HepG2 (cell line): ENCODE data around the gene CCDC86. TPM values are rescaled to one million over a fixed set of nuclear protein-coding genes. Genes with fewer than 3 reads are reported as not detected.

Experiments
- ELF4 ChIP-seq: sonication (generic); formaldehyde crosslinking; IDR thresholded peaks from 2 replicates; pipeline ENCODE4 v1.5.0; 2020; ENCODE audit warnings: missing genetic modification reagents, mild to moderate bottlenecking, moderate library complexity, borderline replicate concordance
- FOXP1 ChIP-seq, 2 experiments: fragments of 450-650 bp in 1 of 2; IDR thresholded peaks; 2 replicates each; pipeline ENCODE4 v1.6.1; 2017 to 2018; ENCODE audit warnings: antibody characterized with exemption in 1 of 2
- GMEB2 ChIP-seq: IDR thresholded peaks from 2 replicates; pipeline ENCODE4 v1.6.1; 2016; ENCODE audit warnings: missing biosample characterization, missing genetic modification reagents, low read depth
- HMGXB3 ChIP-seq: sonication (generic); formaldehyde crosslinking; IDR thresholded peaks from 2 replicates; pipeline ENCODE4 v1.4.0; 2020; ENCODE audit warnings: missing genetic modification reagents, borderline replicate concordance
- HOXA9 ChIP-seq: sonication (generic); formaldehyde crosslinking; IDR thresholded peaks from 2 replicates; pipeline ENCODE4 v1.8.1; 2022; ENCODE audit warnings: missing genetic modification reagents, mild to moderate bottlenecking, moderate library complexity, borderline replicate concordance
- JDP2 ChIP-seq: sonication (generic); formaldehyde crosslinking; IDR thresholded peaks from 2 replicates; pipeline ENCODE4 v1.8.1; 2022; ENCODE audit warnings: missing genetic modification reagents, borderline replicate concordance
- MTA3 ChIP-seq: sonication (generic); formaldehyde crosslinking; IDR thresholded peaks from 2 replicates; pipeline ENCODE4 v1.4.0; 2020; ENCODE audit warnings: missing genetic modification reagents
- NFKBIZ ChIP-seq: IDR thresholded peaks from 2 replicates; pipeline ENCODE4 v1.6.1; 2018; ENCODE audit warnings: missing genetic modification reagents, missing compliant biosample characterization
- NR2F6 ChIP-seq, 2 experiments: IDR thresholded peaks; 2 replicates each; pipeline ENCODE4 v1.6.1; 2016; ENCODE audit warnings: antibody characterized with exemption in 1 of 2, mild to moderate bottlenecking in 1 of 2
- RBM39 ChIP-seq: fragments of 200-400 bp; formaldehyde crosslinking; IDR thresholded peaks from one replicate; pipeline ENCODE4 v1.6.1; 2018; ENCODE audit warnings: antibody characterized with exemption, mild to moderate bottlenecking, low read depth, low read length; ENCODE audit not compliant: poor library complexity, severe bottlenecking
- SATB2 ChIP-seq: sonication (generic); formaldehyde crosslinking; IDR thresholded peaks from 2 replicates; pipeline ENCODE4 v1.5.0; 2020; ENCODE audit warnings: missing genetic modification reagents
- SRSF9 ChIP-seq: fragments of 200-400 bp; formaldehyde crosslinking; IDR thresholded peaks from 2 replicates; pipeline ENCODE4 v1.6.1; 2018; ENCODE audit warnings: borderline replicate concordance, mild to moderate bottlenecking, low read depth, low read length; ENCODE audit not compliant: insufficient read depth, poor library complexity, severe bottlenecking
- ZBTB49 ChIP-seq: sonication (generic); formaldehyde crosslinking; IDR thresholded peaks from 2 replicates; pipeline ENCODE4 v1.4.0; 2020; ENCODE audit warnings: missing genetic modification reagents, borderline replicate concordance
- ZNF124 ChIP-seq: sonication (generic); formaldehyde crosslinking; IDR thresholded peaks from 2 replicates; pipeline ENCODE4 v1.4.0; 2020; ENCODE audit warnings: missing genetic modification reagents
- ZNF136 ChIP-seq: sonication (generic); formaldehyde crosslinking; IDR thresholded peaks from 2 replicates; pipeline ENCODE4 v1.8.1; 2022; ENCODE audit warnings: low read depth, mild to moderate bottlenecking, moderate library complexity, missing genetic modification reagents
- ZNF232 ChIP-seq: sonication (generic); formaldehyde crosslinking; IDR thresholded peaks from 2 replicates; pipeline ENCODE4 v1.4.0; 2020; ENCODE audit warnings: missing genetic modification reagents, borderline replicate concordance
- ZNF251 ChIP-seq: sonication (generic); formaldehyde crosslinking; IDR thresholded peaks from 2 replicates; pipeline ENCODE4 v1.9.0; 2021; ENCODE audit warnings: mild to moderate bottlenecking, missing genetic modification reagents
- ZNF296 ChIP-seq: sonication (generic); formaldehyde crosslinking; conservative IDR thresholded peaks from 2 replicates; pipeline ENCODE4 v1.5.0; 2020; ENCODE audit warnings: mild to moderate bottlenecking, missing genetic modification reagents
- ZNF3 ChIP-seq: IDR thresholded peaks from 2 replicates; pipeline ENCODE4 v1.7.0; 2017; ENCODE audit warnings: inconsistent platforms
- ZNF563 ChIP-seq: sonication (generic); formaldehyde crosslinking; IDR thresholded peaks from 2 replicates; pipeline ENCODE4 v1.8.0; 2022; ENCODE audit warnings: mild to moderate bottlenecking, moderate library complexity, missing genetic modification reagents
- ZNF616 ChIP-seq: sonication (generic); formaldehyde crosslinking; IDR thresholded peaks from 2 replicates; pipeline ENCODE4 v1.5.0; 2020; ENCODE audit warnings: low read depth, mild to moderate bottlenecking, missing genetic modification reagents
- ZNF792 ChIP-seq: IDR thresholded peaks from 2 replicates; pipeline ENCODE4 v1.6.1; 2016
- polyA plus RNA-seq, 8 experiments: library from polyadenylated mRNA; depleted of rRNA in 3 of 8; stranded (reverse) in 7 of 8; unstranded in 1 of 8; fragments of >200 nt; fragmentation: Illumina TruSeq in 4 of 8; extraction: Trizol in 4 of 8; gene quantifications; 2 replicates each; pipeline versions ENCODE4 v1.2.1 to v1.2.3, GENCODE V29; 2011 to 2016; ENCODE audit warnings: low read depth in 4 of 8, missing spikeins in 1 of 8, mixed read lengths in 1 of 8; ENCODE audit not compliant: insufficient read depth in 1 of 8
- total RNA-seq, 5 experiments: library from RNA; depleted of rRNA; stranded (reverse); fragments of >200 nt; fragmentation: Illumina TruSeq; extraction: Trizol; gene quantifications; 2 replicates each; pipeline ENCODE4 v1.2.3, GENCODE V29; 2016; ENCODE audit warnings: low read depth in 1 of 5

Gene CCDC86
- total and polyA plus RNA-seq, 2 of the 13 experiments (the other 11 are each of a cell fraction or from before 2014, with no cell fraction given) = 33.8 to 37.6 TPM

GRCh38 chr11:60880643-60881282, 38.9 kb downstream of the CCDC86 start (continued):
- TF ChIP-seq ZBTB49 (CRISPR knock-in tag) (no peak), HOXA9 (CRISPR knock-in tag) (0 out of 2 replicates have a peak, but pooled peaks have one; percentile 42), ZNF296 (CRISPR knock-in tag) (no peak), ZNF124 (CRISPR knock-in tag) (0 out of 2 replicates have a peak, but pooled peaks have one; percentile 55), ZNF136 (CRISPR knock-in tag) (no peak), NR2F6 (IDR thresholded peaks at IDR 0.05) (peak; percentile 98), NR2F6 (CRISPR knock-in tag; IDR thresholded peaks at IDR 0.05) (peak; percentile 98), ELF4 (CRISPR knock-in tag) (0 out of 2 replicates have a peak, but pooled peaks have one; percentile 44), ZNF563 (CRISPR knock-in tag) (peak; percentile 58; the same call in 1 of the 2 replicates), GMEB2 (CRISPR knock-in tag) (no peak), SATB2 (no peak), ZNF792 (CRISPR knock-in tag) (peak; percentile 99), JDP2 (CRISPR knock-in tag) (no peak; the same call in 1 of the 2 replicates), RBM39 (no peak), ZNF616 (CRISPR knock-in tag) (no peak), MTA3 (CRISPR knock-in tag) (no peak), ZNF232 (CRISPR knock-in tag) (peak; percentile 95; the same call in 1 of the 2 replicates), ZNF3 (CRISPR knock-in tag) (0 out of 2 replicates have a peak, but pooled peaks have one; percentile 47), ZNF251 (CRISPR knock-in tag) (no peak), HMGXB3 (CRISPR knock-in tag) (peak; percentile 84; the same call in 1 of the 2 replicates), NFKBIZ (CRISPR knock-in tag) (peak; percentile 87; the same call in 1 of the 2 replicates), SRSF9 (no peak), FOXP1 (IDR thresholded peaks at IDR 0.05) (peak; percentile 87), FOXP1 (CRISPR knock-in tag; IDR thresholded peaks at IDR 0.05) (peak; percentile 99)
